CD4-positive, alpha-beta T cell (primary cell): ENCODE measurements around the gene FXYD6. TPM values are rescaled to one million over a fixed set of nuclear protein-coding genes. Genes with fewer than 3 reads are reported as not detected.

ENCODE experiments used
- ATAC-seq: fragments of 200-7000 bp; cut with Tn5 transposase; one replicate; pipeline ENCODE4 v1.10.0; 2022; ENCODE audit warnings: mild to moderate bottlenecking; ENCODE audit not compliant: poor library complexity
- CTCF ChIA-PET: fragments of 350-600 bp; sonication (Branson Sonifier 250); formaldehyde crosslinking; loops from one replicate; lab custom pipeline; 2021; ENCODE audit warnings: antibody characterized with exemption, inconsistent platforms; lab: Charles Lee
- POLR2A ChIA-PET: fragments of 350-600 bp; sonication (Branson Sonifier 250); formaldehyde crosslinking; loops from one replicate; lab custom pipeline; 2021; ENCODE audit warnings: antibody characterized with exemption, inconsistent platforms; lab: Charles Lee
- DNase-seq, 14 experiments: peaks; one replicate each; pipeline ENCODE4 v3.0.0-alpha.2; 2013 to 2020; ENCODE audit warnings: mixed read lengths in 2 of 14
- H3K27ac ChIP-seq, 2 donors: one replicate each; pipeline versions ENCODE4 v1.5.1 to v1.7.0; 2013; ENCODE audit warnings: low read length in 2 of 2, low read depth in 1 of 2, mild to moderate bottlenecking in 1 of 2
- H3K27me3 ChIP-seq, 2 experiments: 1 replicate in 1 of 2; 2 replicates in 1 of 2; pipeline versions ENCODE4 v1.6.1 to v1.7.0; 2013; ENCODE audit warnings: low read length in 2 of 2, control low read depth in 1 of 2, mild to moderate bottlenecking in 1 of 2, moderate library complexity in 1 of 2; ENCODE audit not compliant: insufficient read depth in 2 of 2, control insufficient read depth in 1 of 2
- H3K36me3 ChIP-seq: one replicate; pipeline ENCODE4 v1.6.1; 2013; ENCODE audit warnings: low read length, control low read depth; ENCODE audit not compliant: insufficient read depth
- H3K4me1 ChIP-seq: one replicate; pipeline ENCODE4 v1.6.1; 2013; ENCODE audit warnings: low read length, control low read depth; ENCODE audit not compliant: insufficient read depth
- H3K4me3 ChIP-seq: one replicate; pipeline ENCODE4 v1.5.1; 2013; ENCODE audit warnings: mild to moderate bottlenecking, low read length, moderate library complexity
- H3K9me3 ChIP-seq, 2 experiments: 1 replicate in 1 of 2; 2 replicates in 1 of 2; pipeline versions ENCODE4 v1.6.1 to v1.7.0; 2013; ENCODE audit warnings: low read length in 2 of 2, mild to moderate bottlenecking in 2 of 2, control low read depth in 1 of 2, moderate library complexity in 1 of 2; ENCODE audit not compliant: control insufficient read depth in 1 of 2, insufficient read depth in 1 of 2
- H3K27ac Mint-ChIP-seq: one replicate; pipeline ENCODE4 v1.8.0; 2020; ENCODE audit warnings: mixed read lengths
- H3K27me3 Mint-ChIP-seq: one replicate; pipeline ENCODE4 v1.8.0; 2021; ENCODE audit warnings: mixed read lengths
- H3K36me3 Mint-ChIP-seq: one replicate; pipeline ENCODE4 v1.8.0; 2021; ENCODE audit warnings: low read depth, mixed read lengths
- H3K4me1 Mint-ChIP-seq: one replicate; pipeline ENCODE4 v1.8.0; 2021; ENCODE audit warnings: low read depth, mixed read lengths
- H3K4me3 Mint-ChIP-seq: one replicate; pipeline ENCODE4 v1.8.0; 2020; ENCODE audit warnings: mild to moderate bottlenecking, mixed read lengths
- H3K9me3 Mint-ChIP-seq: one replicate; pipeline ENCODE4 v1.8.0; 2020; ENCODE audit warnings: mixed read lengths
- CTCF ChIP-seq: fragments of 200-600 bp; IDR thresholded peaks from one replicate; pipeline ENCODE4 v1.8.0; 2022; ENCODE audit warnings: antibody characterized with exemption, mild to moderate bottlenecking
- intact Hi-C, 2 experiments: fragments of 100-400 bp; cut with DNase I in 1 of 2; cut with micrococcal nuclease in 1 of 2; formaldehyde crosslinking; loops; one replicate each; pipeline versions ENCODE4 v1.15.1 to v1.9.0; 2023 to 2025; cut with DNase I, micrococcal nuclease
- total RNA-seq, 174 experiments: library from RNA in 2 of 174; stranded (reverse) in 2 of 174; gene quantifications; one replicate each; pipeline ENCODE4 v1.2.3 and lab custom pipeline; 2021 to 2026

The FXYD6 gene
- total RNA-seq, 2 experiments from 2014 or later = not detected

DNA sequence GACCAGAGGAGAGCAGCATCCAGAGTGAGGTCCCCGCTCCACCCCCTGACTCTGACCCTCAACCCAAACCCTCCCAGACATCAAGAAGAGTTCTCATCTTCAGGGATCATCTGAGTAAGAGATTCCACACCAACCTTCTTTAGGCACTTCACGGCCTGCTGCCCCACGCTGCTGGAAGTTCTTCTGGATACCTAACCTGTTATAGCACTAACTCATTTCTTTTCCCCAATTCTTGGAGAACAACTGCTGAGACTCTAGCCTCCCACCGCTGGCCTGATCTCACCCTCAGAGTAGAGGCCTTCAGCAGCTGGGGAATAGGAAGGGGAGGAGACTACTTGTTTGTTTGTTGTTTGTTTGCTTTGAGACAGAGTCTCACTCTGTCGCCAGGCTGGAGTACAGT lies 45.4 kb upstream of the FXYD6 start:
- Mint-ChIP-seq H3K36me3 (no peaks in the 10 kb centered on the region), H3K9me3 (no peaks in the 10 kb centered on the region), H3K4me3 (no peak overlapping the region), H3K4me1 (no peaks in the 10 kb centered on the region), H3K27ac (no peak overlapping the region), H3K27me3 (no peaks in the 10 kb centered on the region)
- no peaks in the 10 kb centered on the region for H3K4me1 ChIP-seq
- intact Hi-C loops = no loop called here
- TF ChIP-seq CTCF = no peak
- H3K4me3 ChIP-seq = no peak overlapping the region
- no peaks in the 10 kb centered on the region for H3K9me3 ChIP-seq
- H3K36me3 ChIP-seq = no peaks in the 10 kb centered on the region
- H3K27me3 ChIP-seq = no peaks in the 10 kb centered on the region
- CTCF ChIA-PET = no interaction called here
- no peak for ATAC-seq
- no peak for DNase-seq
- H3K27ac ChIP-seq = no peak overlapping the region
- POLR2A ChIA-PET = no interaction called here

DNA sequence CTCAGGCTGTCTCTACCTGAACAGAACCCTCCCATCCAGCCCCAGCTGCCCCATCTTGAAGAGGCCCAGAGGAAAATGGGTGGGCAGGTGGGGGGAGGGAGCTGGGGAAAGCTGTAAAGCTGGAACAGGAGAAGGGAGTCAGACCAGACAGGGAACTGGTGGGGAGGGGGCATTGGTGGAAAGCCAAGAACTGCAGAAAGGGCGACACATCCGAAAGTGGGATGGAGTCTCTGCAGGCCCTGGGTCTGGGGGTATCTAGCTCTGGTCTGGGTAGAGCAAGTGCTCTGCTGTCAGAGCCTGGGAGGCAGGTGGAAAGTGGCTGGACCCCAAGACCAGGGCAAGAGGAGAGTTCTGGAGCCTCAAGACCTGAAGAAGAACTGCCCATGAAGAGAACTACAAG lies 45.0 kb upstream of the FXYD6 start:
- H3K27ac Mint-ChIP-seq = no peak overlapping the region
- H3K9me3 Mint-ChIP-seq = no peaks in the 10 kb centered on the region
- no peaks in the 10 kb centered on the region for H3K36me3 Mint-ChIP-seq
- no peak for ATAC-seq
- no peaks in the 10 kb centered on the region for H3K4me1 ChIP-seq
- no peak for TF ChIP-seq CTCF
- no peak overlapping the region for H3K4me3 Mint-ChIP-seq
- POLR2A ChIA-PET = no interaction called here
- no peaks in the 10 kb centered on the region for H3K9me3 ChIP-seq
- DNase-seq = no peak
- CTCF ChIA-PET = no interaction called here
- H3K27me3 ChIP-seq = no peaks in the 10 kb centered on the region
- no peak overlapping the region for H3K27ac ChIP-seq
- no peaks in the 10 kb centered on the region for H3K36me3 ChIP-seq
- intact Hi-C loops = no loop called here
- no peak overlapping the region for H3K4me3 ChIP-seq
- H3K27me3 Mint-ChIP-seq = no peaks in the 10 kb centered on the region
- H3K4me1 Mint-ChIP-seq = no peaks in the 10 kb centered on the region

GRCh38 chr11:117919781-117920221 lies 43.3 kb upstream of the FXYD6 start:
- no peaks in the 10 kb centered on the region for H3K27me3 Mint-ChIP-seq
- peak in 2 of 14 experiments; percentile 39 to 46 for DNase-seq
- no peak for TF ChIP-seq CTCF
- no peak overlapping the region for H3K4me3 ChIP-seq
- ATAC-seq = no peak
- H3K4me3 Mint-ChIP-seq = no peak overlapping the region
- ChIA-PET CTCF (no interaction called here), POLR2A (interaction anchor here (0.7 kb wide), 1 partner anchor 12 kb away, joined by 3 read pairs; no protein-coding TSS in a partner anchor)
- H3K36me3 ChIP-seq = no peaks in the 10 kb centered on the region
- H3K36me3 Mint-ChIP-seq = no peaks in the 10 kb centered on the region
- H3K4me1 Mint-ChIP-seq = no peaks in the 10 kb centered on the region
- no peak overlapping the region for H3K27ac Mint-ChIP-seq
- intact Hi-C loops = no loop called here
- H3K9me3 ChIP-seq = no peaks in the 10 kb centered on the region
- no peaks in the 10 kb centered on the region for H3K27me3 ChIP-seq
- H3K27ac ChIP-seq = no peak overlapping the region
- no peaks in the 10 kb centered on the region for H3K4me1 ChIP-seq
- H3K9me3 Mint-ChIP-seq = no peaks in the 10 kb centered on the region
